LNCaP clone FGC (cell line): ENCODE measurements around the gene RAMP1.

Experiments
- DNase-seq: peaks from one replicate; pipeline ENCODE4 v3.0.0-alpha.2; 2011; ENCODE audit warnings: low read depth
- H3K4me3 ChIP-seq: 2 replicates; pipeline ENCODE4 v1.5.1; 2011; ENCODE audit warnings: mild to moderate bottlenecking, low read depth, low read length, control low read depth
- CTCF ChIP-seq: IDR thresholded peaks from 2 replicates; pipeline ENCODE4 v1.5.1; 2012; ENCODE audit warnings: mild to moderate bottlenecking; ENCODE audit not compliant: control insufficient read depth, insufficient read depth; ENCODE audit errors: extremely low read depth

RAMP1 gene

DNA sequence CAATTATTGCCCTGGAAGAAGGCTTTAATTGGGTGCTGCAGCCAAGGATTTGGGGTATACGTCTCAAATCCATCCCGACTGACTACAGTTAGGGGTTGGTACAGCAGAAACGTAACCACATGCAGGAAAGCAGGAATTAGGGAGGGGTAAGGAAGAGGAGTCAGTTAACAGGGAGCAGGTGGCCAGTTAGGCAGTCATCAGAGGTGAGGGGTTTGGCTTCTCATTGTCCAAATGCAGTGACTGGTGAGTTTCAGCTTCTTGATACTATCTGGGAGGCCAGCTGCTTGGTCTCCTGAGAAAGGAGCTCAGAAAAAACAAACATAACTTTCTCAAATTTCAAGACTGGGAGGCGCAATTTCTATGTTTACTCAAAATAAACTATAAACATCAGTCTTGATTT lies 68.6 kb downstream of the RAMP1 start:
- DNase-seq, result no peak
- TF ChIP-seq CTCF, result no peak
- H3K4me3 ChIP-seq, result no peak overlapping the region

DNA sequence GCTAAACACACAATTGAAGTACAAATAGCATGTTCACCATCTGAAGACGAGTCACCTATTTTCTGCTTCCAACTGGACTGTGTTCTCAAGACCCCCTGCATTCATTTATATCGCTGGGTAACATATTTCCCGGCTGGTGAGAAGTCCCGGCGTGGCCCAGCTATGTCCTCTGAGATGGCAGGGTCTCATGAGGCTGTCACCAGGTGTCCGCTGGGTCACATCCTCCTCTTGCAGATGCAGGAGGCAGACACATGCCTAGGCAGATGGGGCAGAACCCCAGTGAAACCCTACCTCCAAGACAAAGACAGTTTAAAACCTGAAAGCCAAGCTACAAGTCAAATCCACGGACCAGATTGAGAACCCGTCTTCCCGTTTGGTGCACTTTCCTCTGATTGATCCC lies 70.6 kb downstream of the RAMP1 start:
- DNase-seq, result no peak
- H3K4me3 ChIP-seq, result no peak overlapping the region
- no peak for TF ChIP-seq CTCF

DNA sequence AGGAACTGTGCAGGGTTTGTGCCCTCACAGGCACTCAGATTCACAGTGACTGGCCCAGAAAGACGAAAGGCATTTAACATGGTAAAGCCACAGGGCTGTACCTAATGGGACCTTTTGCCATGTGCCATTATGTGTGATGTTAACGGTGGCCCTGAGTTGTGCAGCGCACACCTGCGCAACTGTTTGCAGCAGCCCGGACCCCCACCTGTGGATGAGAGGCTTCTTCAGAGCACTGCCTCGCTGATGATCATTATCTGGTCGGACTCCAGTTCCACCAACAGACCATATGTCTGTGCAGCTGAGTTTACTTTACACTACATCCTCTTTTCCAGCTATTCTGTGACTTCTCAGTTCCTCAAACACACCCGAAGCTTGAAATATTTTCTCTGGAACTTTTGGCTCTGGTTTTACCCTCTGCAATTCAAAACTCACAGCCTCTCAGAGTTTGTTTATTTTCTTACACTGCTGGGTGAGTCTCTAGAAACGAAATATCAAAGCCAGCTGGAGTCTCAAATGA lies 71.8 kb downstream of the RAMP1 start:
- H3K4me3 ChIP-seq, result no peak overlapping the region
- TF ChIP-seq CTCF, result no peak
- DNase-seq, result no peak

DNA sequence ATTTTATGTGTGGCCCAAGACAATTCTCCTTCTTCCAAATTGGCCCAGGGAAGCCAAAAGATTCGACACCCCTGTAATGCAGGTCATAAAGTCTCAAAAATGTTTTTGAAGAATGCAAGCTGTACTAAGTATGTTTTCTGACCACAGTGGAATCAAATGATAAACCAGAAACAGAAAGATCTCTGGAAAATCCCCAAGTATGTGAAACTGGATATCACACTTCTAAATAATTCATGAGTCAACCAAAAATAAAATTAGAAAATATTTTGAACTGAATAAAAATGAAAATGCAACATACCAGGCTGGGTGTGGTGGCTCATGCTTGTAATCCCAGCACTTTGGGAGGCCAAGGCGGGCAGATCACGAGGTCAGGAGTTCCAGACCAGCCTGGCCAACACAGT lies 73.3 kb downstream of the RAMP1 start:
- no peak for DNase-seq
- TF ChIP-seq CTCF, result no peak

DNA sequence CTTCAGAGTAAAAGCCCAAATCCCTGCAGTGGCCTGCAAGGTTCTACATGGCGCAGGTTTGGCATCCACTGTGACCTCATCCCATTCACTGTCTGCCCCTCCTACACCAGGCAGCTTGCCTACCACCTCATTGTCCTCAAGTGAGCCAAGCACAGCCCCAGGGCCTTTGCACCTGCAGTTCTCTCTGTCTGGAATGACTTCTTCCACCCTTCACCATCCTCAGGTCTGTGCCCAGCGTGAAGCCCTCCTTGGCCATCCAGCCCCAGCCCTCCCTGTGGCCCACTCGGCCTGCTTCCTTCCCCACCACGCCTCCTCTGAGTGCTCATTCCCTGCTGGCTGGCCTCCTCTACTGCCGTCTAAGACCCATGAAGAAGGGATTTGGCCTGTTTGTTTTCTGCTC lies 74.8 kb downstream of the RAMP1 start:
- H3K4me3 ChIP-seq, result no peak overlapping the region
- TF ChIP-seq CTCF, result no peak
- no peak for DNase-seq

More for the DNA sequence above, 73.3 kb downstream of the RAMP1 start:
- H3K4me3 ChIP-seq, result no peak overlapping the region

DNA sequence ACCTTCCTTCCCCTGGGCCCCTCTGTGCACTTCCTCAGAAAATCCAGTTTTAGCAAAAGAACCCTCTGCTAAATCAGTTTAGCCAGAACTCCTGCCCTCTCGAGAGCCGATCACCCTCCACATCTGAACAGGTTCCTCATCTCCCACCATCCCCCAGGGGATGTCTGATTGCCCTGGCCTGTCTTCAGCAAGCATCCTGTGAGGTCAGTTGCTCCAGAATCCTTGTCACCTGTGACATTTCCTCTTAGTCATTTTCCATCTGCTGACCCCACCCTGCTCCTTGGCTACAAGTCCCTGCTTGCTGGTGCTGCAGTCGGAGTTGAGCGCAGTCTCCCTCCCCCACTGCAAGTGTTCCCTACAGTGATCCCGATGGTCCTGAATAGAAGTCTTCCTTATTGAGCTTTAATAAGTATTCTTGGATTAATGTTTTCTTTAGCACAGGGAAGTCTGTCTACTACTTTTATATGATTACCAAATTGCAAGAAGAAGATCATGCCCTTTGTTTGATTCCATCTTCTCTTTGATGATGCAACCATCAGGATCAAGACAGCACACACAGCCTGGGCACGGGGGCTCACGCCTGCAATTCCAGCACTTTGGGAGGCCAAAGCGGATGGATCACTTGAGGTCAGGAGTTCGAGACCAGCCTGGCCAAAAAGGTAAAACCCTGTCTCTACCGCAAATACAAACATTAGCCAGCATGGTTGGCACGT lies 76.5 kb downstream of the RAMP1 start:
- no peak for TF ChIP-seq CTCF
- no peak overlapping the region for H3K4me3 ChIP-seq
- no peak for DNase-seq

DNA sequence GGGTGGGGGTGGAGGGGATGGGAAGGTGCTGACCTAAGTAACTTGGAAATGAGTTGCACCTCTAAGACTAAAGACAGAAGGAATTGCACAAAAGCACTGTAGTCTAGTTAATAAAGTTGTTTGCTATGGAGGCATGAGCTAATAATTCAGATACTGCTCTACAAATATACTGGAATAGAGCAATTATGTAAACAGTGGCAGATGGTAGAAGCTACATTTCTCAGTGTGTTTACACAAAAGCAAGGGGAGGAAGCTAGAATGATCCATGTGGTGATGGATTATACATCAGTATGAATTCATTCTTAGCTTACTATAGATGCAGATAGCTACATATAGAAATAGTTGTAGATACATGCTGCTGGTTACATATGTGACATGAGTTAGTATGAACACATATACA lies 79.8 kb downstream of the RAMP1 start:
- DNase-seq, result peak; percentile 39
- H3K4me3 ChIP-seq, result no peak overlapping the region
- TF ChIP-seq CTCF, result no peak
